MM.1S (cell line): ENCODE data around the gene PHF24.

Experiments
- DNase-seq: peaks from one replicate; pipeline ENCODE4 v3.0.0-alpha.2; 2015
- H2AFZ ChIP-seq: fragments of 300-600 bp; sonication (generic); 2 replicates; pipeline ENCODE4 v1.6.0; 2016; ENCODE audit warnings: antibody characterized with exemption, low read length
- H3F3A ChIP-seq: fragments of 300-600 bp; sonication (generic); 2 replicates; pipeline ENCODE4 v1.6.1; 2016; ENCODE audit warnings: mild to moderate bottlenecking, antibody characterized with exemption, low read length, moderate library complexity, mixed read lengths; ENCODE audit not compliant: insufficient read depth
- H3K27ac ChIP-seq: fragments of 300-600 bp; sonication (generic); 2 replicates; pipeline ENCODE4 v1.5.1; 2016; ENCODE audit warnings: mild to moderate bottlenecking, low read length
- H3K27me3 ChIP-seq: fragments of 300-600 bp; sonication (generic); replicated peaks from 2 replicates; pipeline ENCODE4 v1.6.0; 2016; ENCODE audit warnings: low read length; ENCODE audit not compliant: insufficient read depth
- H3K36me3 ChIP-seq: fragments of 300-600 bp; sonication (generic); replicated peaks from 2 replicates; pipeline ENCODE4 v1.6.1; 2016; ENCODE audit warnings: mild to moderate bottlenecking, low read length, mixed read lengths; ENCODE audit not compliant: insufficient read depth
- H3K4me1 ChIP-seq: fragments of 300-600 bp; sonication (generic); 2 replicates; pipeline ENCODE4 v1.6.1; 2016; ENCODE audit warnings: low read length, mixed read lengths
- H3K4me2 ChIP-seq: fragments of 300-600 bp; sonication (generic); 2 replicates; pipeline ENCODE4 v1.6.0; 2016; ENCODE audit warnings: low read depth, low read length
- H3K4me3 ChIP-seq: fragments of 300-600 bp; sonication (generic); 2 replicates; pipeline ENCODE4 v1.5.1; 2016; ENCODE audit warnings: low read length, mixed read lengths
- H3K79me2 ChIP-seq: fragments of 300-600 bp; sonication (generic); 2 replicates; pipeline ENCODE4 v1.6.1; 2016; ENCODE audit warnings: mixed run types, low read length, mixed read lengths
- H3K9ac ChIP-seq: fragments of 300-600 bp; sonication (generic); 2 replicates; pipeline ENCODE4 v1.6.1; 2016; ENCODE audit warnings: low read length, mixed read lengths
- H3K9me2 ChIP-seq: fragments of 300-600 bp; sonication (generic); replicated peaks from 2 replicates; pipeline ENCODE4 v1.6.1; 2016; ENCODE audit warnings: mild to moderate bottlenecking, low read length, mixed read lengths; ENCODE audit not compliant: insufficient read depth
- H3K9me3 ChIP-seq: fragments of 300-600 bp; sonication (generic); replicated peaks from 2 replicates; pipeline ENCODE4 v1.6.1; 2016; ENCODE audit warnings: mild to moderate bottlenecking, low read length, mixed read lengths; ENCODE audit not compliant: insufficient read depth
- H4K20me1 ChIP-seq: fragments of 300-600 bp; sonication (generic); 2 replicates; pipeline ENCODE4 v1.6.1; 2016; ENCODE audit warnings: mild to moderate bottlenecking, low read length, moderate library complexity, mixed read lengths; ENCODE audit not compliant: insufficient read depth
- EZH2 ChIP-seq: fragments of 300-600 bp; sonication (generic); optimal IDR thresholded peaks from 2 replicates; pipeline ENCODE3; 2017; ENCODE audit warnings: low read depth, mild to moderate bottlenecking, antibody characterized with exemption, low read length, mixed read lengths
- EZH2phosphoT487 ChIP-seq: fragments of 300-600 bp; sonication (generic); IDR thresholded peaks from 2 replicates; pipeline ENCODE4 v1.6.1; 2018; ENCODE audit warnings: antibody characterized with exemption, low read length
- TF ChIP-seq, protein P1 (sequence below): fragments of 300-600 bp; sonication (generic); IDR thresholded peaks from 2 replicates; pipeline ENCODE4 v1.5.1; 2016; ENCODE audit warnings: antibody characterized with exemption, low read length, mixed read lengths

Gene PHF24

DNA sequence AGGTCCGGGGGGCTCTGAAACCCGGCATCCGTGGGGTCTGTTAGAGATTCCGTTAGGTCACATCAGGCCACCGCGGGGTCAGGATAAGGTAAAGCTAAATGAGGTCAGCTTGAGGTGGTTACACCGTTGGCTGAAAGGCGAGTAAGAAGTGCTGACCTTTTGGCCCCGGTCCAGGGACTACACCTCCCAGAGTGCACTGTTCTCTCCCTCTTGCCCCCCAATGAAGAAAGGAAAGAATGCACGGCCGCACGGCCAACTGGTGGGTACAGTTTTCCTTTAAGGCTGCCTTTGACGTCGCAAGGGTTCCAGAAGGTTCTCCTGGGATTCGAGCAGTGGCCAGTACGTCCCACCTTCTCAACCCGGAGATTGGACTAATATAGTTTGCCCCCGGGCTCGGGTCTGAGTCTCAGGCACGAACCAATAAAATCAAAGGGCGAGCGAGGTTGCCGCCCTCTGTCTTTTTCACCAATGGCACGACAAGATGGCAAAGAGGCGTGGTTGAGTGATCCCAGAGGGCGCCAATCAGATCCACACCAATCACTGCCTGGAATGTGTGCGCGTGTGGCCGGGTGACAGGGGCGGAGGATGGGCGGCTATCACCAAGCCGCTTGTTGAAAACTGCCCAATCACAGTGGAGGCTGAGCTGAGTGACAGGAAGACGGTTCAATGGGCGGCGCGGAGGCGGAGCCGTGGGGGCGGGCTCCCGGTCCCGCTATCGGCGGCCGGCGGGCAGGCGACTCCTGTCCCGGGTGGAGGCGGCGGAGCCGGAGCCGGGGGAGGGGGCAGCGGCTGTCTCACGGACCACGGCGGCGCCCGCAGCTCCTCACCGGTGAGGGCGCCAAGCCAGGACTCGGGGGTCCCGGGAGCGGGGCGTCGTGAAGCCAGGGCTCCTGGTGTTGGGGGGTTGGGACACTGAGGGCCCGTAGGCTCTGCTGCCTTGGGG, 31.2 kb downstream of the PHF24 start, which contains the start of gene DNAJB5:
Gene DNAJB5, plus strand, starts transcription at position 743 of the 943 bp plus-strand sequence. CDS start 886 bp downstream, outside the sequence.
- peak within 1 kb of the TSS; percentile 79 for H3K4me3 ChIP-seq
- no peaks in the 10 kb centered on the region for H3K9me2 ChIP-seq
- peak within 1 kb of the TSS; percentile 95 for H3K4me2 ChIP-seq
- H3K9me3 ChIP-seq: no peaks in the 10 kb centered on the region
- peak within 1 kb of the TSS; percentile 57; the same call in 1 of the 2 replicates for H3K9ac ChIP-seq
- no peak within 1 kb of the TSS for H3K27ac ChIP-seq
- peak; percentile 99 for DNase-seq
- peak within 1 kb of the TSS; percentile 95 for H2AFZ ChIP-seq
- TF ChIP-seq EZH2 (no peak), EZH2phosphoT487 (no peak)
- TF ChIP-seq, protein P1, sequence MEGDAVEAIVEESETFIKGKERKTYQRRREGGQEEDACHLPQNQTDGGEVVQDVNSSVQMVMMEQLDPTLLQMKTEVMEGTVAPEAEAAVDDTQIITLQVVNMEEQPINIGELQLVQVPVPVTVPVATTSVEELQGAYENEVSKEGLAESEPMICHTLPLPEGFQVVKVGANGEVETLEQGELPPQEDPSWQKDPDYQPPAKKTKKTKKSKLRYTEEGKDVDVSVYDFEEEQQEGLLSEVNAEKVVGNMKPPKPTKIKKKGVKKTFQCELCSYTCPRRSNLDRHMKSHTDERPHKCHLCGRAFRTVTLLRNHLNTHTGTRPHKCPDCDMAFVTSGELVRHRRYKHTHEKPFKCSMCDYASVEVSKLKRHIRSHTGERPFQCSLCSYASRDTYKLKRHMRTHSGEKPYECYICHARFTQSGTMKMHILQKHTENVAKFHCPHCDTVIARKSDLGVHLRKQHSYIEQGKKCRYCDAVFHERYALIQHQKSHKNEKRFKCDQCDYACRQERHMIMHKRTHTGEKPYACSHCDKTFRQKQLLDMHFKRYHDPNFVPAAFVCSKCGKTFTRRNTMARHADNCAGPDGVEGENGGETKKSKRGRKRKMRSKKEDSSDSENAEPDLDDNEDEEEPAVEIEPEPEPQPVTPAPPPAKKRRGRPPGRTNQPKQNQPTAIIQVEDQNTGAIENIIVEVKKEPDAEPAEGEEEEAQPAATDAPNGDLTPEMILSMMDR: no peak
- no peaks in the 10 kb centered on the region for H3K79me2 ChIP-seq
- no peaks in the 10 kb centered on the region for H4K20me1 ChIP-seq
- no peaks in the 10 kb centered on the region for H3K36me3 ChIP-seq
- H3K27me3 ChIP-seq: 0 out of 2 replicates have a peak, but pooled peaks cover 4% of the 10 kb centered on the region
- H3F3A ChIP-seq: peaks cover 9% of the 10 kb centered on the region; the same call in 1 of the 2 replicates
- H3K4me1 ChIP-seq: no peaks in the 10 kb centered on the region

DNA sequence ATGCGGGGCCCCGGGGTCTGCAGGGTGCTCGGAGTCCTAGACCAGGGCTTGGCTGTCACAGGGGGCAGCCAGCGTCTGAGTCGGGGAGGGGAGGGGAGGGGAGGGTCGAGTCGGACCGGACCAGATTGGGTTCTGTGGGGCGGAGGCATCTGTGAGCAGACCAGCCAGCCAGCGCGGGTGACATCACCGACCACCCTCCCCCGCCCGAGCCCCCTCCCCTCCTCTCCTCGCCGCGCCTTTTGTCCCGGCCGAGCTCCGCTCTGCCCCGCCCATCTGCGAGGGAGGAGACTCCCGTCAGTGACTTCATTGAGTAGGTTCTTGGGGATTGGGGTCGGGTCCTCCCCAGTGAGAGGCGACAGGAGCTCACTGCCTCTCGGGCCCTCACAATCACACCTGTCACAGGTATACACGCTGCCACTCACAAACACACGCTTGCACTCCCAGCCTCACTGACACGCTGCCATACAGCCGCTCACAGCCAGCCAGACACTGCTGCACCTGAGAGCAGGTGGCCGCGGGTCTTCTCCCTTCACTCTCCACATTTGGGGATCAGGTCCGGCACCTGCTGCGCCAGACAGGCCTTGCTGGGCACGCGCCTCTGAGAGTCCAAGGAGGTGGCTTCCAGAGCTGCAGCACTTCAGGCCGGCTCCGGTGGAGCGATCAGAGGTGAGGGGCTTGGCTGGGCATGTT, 32.0 kb downstream of the PHF24 start:
- peaks cover 9% of the 10 kb centered on the region; the same call in 1 of the 2 replicates for H3F3A ChIP-seq
- no peaks in the 10 kb centered on the region for H3K9me2 ChIP-seq
- no peak overlapping the region for H3K27ac ChIP-seq
- no peaks in the 10 kb centered on the region for H3K79me2 ChIP-seq
- H3K9me3 ChIP-seq: no peaks in the 10 kb centered on the region
- H2AFZ ChIP-seq: peak overlapping the region; percentile 95
- peak overlapping the region; percentile 57; the same call in 1 of the 2 replicates for H3K9ac ChIP-seq
- H3K27me3 ChIP-seq: 0 out of 2 replicates have a peak, but pooled peaks cover 4% of the 10 kb centered on the region
- no peaks in the 10 kb centered on the region for H4K20me1 ChIP-seq
- peak overlapping the region; percentile 79 for H3K4me3 ChIP-seq
- TF ChIP-seq, protein P1: no peak
- TF ChIP-seq EZH2phosphoT487: no peak
- no peak for TF ChIP-seq EZH2
- peak; percentile 43 for DNase-seq
- H3K4me2 ChIP-seq: peak overlapping the region; percentile 95
- no peaks in the 10 kb centered on the region for H3K36me3 ChIP-seq
- H3K4me1 ChIP-seq: no peaks in the 10 kb centered on the region

DNA sequence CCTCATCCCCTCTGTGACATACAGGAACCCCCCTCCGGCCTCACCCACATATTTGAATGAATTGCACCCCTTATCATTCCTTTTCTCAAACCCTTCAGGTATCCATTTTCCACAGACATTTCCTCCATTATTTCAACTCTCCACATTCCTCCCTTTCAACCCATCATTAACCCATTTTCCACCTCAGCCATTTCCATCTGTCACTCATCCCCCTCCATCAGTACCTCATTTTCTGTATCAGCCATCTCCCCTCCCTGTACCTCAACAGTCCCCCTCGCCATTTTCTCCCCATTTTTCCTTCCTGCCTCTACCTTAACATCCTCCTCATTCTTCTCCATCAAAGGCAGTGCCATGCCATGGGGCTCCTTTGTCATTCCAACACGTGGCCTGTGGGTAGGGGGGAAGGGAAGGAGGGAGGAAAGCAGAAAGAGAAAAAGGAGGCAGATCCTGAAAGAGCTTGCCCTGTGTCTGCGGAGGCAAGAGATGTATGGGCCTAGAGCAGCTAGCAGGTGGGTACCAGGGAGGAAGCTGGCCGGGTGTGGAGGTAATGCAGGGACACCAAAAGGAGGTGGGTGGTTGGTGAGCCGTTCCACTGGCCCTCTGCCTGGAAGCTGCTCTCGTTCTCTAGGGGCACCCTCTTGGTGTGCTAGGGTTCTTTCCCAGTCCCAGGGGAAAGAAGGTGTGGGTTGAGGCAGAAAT, 33.0 kb downstream of the PHF24 start:
- no peaks in the 10 kb centered on the region for H3K4me1 ChIP-seq
- H3K4me3 ChIP-seq: no peak overlapping the region
- no peaks in the 10 kb centered on the region for H3K9me3 ChIP-seq
- no peak overlapping the region for H2AFZ ChIP-seq
- peak overlapping the region; percentile 95; the same call in 1 of the 2 replicates for H3K4me2 ChIP-seq
- H3F3A ChIP-seq: peaks cover 9% of the 10 kb centered on the region; the same call in 1 of the 2 replicates
- no peaks in the 10 kb centered on the region for H3K9me2 ChIP-seq
- H3K27me3 ChIP-seq: 0 out of 2 replicates have a peak, but pooled peaks cover 4% of the 10 kb centered on the region
- H3K36me3 ChIP-seq: no peaks in the 10 kb centered on the region
- no peak for DNase-seq
- no peak for TF ChIP-seq EZH2phosphoT487
- TF ChIP-seq, protein P1: no peak
- no peak for TF ChIP-seq EZH2
- no peaks in the 10 kb centered on the region for H4K20me1 ChIP-seq
- H3K27ac ChIP-seq: no peak overlapping the region
- H3K9ac ChIP-seq: no peak overlapping the region
- no peaks in the 10 kb centered on the region for H3K79me2 ChIP-seq
